Embryonic facial prominence (tissue), 1 donor: Measurements from ENCODE around the gene SORBS1.
"Not testable (repeated sequence)": the region's sequence is repeated elsewhere in the genome, so short reads cannot be mapped to it uniquely, and the experiment has no call there.

Experiments used
- DNase-seq: peaks from one replicate; pipeline ENCODE4 v3.0.0-alpha.2; 2016; ENCODE audit errors: extremely low spot score

SORBS1 gene

DNA sequence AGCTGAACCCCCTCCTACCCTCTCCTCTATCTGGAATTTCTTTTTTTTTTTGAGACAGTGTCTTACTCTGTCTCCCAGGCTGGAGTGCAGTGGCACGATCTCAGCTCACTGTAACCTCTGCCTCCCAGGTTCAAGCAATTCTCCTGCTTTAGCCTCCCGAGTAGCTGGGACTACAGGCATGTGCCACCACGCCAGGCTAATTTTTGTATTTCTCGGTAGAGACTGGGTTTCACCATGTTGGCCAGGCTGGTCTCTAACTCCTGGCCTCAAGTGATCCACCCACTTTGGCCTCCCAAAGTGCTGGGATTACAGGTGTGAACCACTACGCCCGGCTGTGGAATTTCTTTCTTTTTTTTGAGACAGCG lies 213.8 kb downstream of the SORBS1 start:
- DNase-seq, result not testable (repeated sequence)

DNA sequence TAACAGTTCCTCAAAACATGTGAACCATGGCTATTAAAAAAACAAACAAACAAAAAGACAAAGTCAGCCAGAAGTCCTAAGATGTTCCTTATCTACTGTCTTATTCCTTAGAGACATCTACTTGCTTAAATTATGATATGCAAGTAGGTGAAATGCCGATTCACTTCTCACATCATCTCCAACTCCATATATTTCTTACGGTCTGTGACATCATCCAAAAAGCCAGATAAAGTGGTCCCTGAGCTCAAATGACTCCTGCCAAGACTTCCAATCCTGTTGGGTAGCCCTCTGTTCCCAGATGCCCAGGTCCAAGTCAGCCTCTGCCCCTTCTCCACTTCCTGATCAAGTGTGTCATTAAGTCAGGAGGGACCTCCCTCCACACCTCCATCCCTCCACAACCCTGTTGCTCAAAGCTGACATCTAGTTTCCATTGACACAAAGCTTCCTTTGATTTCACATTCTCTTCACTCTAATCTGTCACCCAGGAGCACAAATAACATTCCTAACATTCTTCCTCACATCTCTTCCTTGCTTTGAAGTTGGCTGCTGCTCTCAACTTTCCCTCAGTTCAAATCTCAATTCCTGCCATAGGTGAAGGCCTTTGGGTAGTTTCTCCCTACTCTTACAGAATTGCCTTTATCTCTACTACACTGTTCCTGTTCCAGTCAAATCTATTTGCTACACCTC lies 214.3 kb downstream of the SORBS1 start:
- no peak for DNase-seq

DNA sequence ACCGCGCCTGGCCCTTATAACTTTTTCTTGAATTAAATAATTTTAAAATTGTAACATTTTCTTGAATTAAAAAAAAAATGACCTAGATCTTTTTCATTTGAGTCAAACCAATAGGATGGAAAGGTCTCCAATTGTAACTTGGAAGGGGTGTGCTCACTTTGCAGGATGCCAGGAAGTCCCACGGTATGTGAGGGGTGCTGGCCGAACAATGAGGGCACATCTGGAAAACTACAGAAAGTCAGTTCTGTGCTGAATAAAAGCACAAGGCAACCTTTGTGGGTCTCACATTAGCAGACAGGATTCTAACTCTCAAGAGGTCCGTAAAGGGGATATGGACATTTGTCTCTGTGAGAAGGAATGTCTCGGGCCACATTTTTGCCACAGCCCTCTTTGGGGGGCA lies 217.6 kb downstream of the SORBS1 start:
- DNase-seq, result no peak

DNA sequence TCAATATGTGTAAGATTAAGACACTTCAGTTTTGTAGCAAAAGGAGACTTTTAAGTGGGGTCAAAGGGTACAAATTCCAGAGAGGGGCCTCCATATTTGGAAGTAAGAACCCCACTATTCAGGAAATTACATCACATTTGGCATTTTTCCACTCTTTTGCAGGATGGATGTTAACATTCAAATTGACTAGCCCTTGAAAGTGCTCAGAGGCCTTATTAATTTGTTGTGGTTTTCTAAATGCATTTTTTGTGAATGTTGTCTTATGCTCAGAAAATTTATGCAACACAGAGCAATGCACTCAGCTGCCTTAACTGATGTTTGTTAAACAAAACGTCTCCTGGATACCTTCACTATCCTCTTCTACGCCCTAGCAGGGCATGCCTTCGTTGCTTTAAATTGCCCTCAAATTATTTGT lies 219.4 kb downstream of the SORBS1 start:
- no peak for DNase-seq

DNA sequence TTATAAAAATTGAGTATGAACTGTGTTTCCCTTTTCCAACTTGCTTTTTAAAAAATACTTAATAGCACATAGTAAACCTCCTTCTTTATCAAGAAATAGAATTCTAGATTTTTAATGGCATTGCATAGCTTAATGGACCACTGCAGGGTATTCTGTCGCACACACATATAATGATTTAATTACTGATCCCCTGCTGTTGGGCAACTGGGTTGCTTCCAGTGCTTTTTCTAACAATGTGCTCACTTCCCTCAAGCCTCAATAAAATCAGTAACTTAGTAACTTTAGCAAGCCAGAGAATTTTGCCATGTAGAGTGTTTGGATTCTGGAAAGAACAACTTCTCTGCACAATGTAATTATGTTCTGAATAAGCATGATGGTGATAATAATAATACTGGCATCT lies 221.3 kb downstream of the SORBS1 start:
- DNase-seq, result no peak

DNA sequence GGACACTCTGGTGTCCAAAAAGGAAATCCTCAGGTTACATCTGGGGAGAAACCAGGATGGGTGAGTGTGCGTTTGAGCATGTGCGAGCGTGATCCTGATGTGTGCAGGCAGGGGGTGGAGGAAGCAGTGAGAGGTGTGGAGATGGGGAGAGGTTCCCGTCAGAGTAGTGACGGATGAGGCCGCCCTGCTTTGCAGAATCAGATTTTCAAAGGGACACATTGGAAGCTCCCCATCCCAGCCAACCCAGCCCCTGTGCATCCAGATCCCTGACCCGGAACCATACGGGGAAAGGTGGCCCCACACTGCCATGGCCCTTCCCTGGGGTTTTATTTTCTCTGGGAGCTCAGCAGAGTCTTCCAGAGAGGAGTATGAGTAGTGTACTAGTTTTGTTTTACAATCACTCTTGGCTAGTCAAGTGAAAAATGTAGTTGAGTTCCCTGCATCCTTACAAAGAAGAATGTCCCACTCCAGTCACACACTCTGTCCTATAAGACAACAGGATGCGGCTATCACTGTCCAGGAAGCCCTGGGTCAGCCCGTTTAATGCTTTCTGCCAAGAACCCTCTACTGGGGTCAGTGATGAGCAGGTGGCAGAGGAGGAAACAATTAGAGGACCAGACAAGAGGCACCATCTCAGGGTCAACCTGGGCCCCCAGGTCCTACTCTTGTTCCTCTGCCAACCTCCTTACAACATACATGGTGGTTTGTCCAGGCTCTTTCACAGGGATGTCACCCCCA lies 223.6 kb downstream of the SORBS1 start:
- DNase-seq, result no peak

DNA sequence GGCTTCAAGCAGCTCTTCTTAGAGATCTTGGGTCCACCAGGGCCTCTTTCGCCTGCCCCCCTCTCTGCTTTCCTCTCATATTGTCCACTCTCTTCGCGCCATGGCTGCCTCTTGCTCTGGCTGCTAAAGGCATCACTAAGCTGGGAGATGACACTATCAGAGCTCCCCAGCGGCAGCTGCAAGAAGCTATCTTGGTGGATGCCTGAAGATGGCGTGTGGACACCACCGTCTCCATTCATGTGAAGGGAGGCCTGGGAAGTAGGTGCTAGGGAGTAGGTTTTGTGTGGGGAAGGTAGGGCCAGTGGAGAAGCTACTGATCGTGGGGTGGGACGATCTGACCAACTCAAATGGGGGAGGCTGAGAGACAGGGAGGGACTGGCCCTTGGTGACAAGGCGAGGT lies 224.5 kb downstream of the SORBS1 start:
- no peak for DNase-seq

DNA sequence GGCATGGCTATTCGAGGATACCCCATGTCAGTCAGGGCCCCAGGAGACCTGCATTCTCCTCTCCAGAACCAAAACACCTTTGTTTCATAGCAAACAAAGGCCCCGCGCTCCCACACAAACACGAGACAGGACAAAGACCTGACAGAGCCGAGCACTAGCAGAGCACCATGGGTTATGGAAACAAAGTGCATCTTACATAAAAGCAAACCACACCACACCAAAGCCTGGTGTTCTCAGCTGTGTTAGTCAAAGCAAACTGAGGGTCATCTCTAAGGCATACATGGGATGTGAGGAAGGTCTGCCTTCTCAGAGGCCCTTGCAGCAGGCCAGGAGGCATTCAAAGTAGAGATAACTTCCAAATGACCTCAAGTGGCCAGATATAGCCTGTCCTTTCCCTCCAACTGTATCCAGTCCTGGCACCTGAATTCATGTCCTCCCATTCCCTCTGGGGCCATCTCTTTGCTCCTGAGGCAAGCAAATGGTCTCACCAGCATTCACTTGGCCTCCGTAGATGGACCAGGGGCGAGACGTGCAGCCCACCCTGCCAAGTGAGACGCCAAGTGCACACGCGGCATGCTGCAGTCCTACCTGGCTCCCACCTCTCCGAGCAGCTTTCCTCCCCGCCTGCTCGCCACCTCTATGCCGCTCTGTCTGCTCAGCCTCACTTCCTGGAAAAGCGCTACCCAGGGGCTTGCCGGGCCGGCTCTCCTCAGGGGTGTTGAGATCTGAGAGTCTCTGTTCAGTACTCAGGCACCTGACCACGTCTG lies 225.1 kb downstream of the SORBS1 start:
- DNase-seq, result no peak

DNA sequence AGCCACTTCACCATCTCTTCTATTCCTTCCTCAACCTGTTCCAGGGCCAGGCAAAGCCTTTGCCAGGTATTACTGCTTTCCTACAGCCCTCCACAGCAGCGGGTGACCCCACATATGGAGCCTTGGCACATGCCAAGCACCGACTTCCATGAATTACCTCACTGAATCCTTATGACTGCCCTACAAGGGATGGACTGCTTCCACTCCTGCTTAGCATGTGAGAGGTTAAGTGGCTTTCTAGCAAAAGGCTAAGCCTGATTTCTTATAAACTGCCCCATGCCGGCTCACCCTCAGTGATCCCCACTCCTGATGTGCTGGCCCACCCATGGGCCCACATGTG lies 226.4 kb downstream of the SORBS1 start:
- DNase-seq, result no peak

DNA sequence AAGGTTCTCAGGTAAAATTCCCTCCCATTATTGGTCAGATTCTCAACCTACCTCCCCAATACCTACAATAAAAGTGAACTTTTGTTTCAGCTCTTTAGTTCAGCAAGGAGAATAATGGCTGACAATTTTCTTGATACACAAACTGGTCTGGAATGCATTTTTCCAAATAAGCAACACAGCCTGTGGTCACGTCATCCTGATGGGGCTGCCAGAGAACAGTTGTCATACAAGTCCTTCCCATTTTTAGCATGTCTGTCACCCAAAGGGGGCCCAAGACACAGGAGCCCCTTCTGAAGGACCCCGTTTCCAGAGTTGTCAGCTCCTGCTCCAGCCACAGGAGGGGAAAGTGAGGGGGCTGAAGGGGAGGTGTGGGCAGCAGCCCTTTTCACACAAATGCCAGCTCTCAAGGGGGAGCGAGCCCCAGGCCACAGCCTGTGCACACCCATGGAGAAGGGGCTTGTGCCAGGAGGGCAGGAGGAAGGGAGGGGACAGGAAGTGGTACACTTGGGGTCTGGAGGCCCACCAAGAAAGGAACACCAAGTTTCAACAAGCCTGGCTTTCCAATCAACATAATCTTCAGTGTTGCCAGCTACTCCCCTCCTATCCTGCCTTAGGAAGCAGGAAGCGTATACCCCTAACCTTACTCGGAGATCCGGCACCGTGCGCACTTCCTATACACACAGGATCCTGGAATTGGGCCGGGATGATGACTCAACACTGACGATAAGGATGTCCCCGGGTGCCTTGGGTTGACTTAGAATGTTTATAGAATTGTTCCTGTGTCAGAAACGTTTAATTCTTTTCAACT lies 227.0 kb downstream of the SORBS1 start:
- DNase-seq, result no peak

DNA sequence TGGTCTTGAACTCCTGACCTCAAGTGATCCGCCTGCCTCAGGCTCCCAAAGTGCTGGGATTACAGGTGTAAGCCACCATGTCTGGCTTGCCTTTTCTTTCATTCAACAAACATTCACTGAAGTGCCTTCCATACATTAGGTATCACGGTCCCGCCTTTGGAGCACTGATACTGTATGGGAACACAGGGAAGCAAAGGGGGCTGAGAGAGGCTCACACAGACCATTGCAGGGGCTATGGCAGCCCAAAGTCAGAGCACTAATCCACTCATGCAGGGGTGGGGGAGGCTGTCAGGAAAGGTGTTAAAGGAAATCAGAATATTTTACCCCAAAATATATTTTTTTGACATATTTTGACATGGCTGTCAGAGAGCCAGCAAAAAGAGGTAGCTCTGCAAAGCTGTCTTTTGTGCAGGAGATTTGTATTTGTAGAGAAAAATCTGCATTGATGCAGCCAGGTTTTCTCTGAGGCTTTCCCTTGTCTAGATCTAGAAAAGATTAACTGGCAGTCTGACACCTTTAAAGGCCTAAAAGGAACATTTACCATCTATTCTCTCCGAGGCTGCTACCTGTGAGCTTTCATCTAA lies 228.4 kb downstream of the SORBS1 start:
- no peak for DNase-seq

DNA sequence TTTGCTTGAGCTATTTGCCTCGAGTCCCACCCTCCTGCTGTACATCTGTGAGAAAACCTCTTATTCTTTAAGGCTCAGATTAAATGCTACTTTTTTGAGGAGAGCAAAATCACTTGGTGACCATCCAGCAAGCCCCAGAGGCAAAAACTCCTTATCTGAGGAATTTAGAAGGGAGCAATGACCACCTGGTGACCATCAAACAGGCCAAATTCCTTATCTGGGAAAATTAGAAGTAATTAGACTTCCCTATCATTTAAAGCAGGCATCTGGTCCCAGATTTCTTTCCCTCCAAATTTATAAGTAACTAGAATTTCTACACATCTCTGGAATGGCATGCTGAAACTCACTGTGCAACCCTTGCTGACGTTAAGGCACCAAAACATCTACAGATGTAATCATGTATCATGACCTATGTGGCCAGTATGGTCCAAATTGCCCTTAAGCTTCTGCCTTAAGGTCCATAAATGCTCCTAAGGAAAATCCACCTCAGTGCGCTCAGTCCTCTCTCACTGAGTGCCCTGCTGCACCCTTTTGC lies 229.5 kb downstream of the SORBS1 start:
- no peak for DNase-seq

DNA sequence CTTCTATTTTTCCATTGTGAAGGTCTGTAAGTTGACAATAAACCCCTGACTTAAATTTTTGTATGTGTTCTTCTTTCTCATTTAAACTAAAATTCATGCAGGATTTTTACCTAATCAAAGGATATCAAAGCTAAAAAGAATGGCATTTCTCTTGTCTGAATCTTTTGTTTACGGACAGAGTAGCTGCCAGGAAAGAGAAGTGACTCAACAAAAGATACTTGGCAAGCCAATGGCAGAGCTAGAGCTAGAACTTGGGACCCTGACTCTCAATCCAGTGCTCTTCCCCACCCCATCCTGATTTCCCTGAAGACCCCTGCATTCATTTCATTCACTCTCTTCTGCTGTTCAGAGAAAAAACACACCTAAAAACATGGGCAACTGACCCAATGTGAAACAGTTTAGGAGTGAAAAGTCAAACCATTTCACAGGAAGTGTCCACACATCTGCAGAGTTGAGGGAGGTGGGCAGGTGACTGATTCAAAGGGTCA lies 230.2 kb downstream of the SORBS1 start:
- DNase-seq, result no peak

DNA sequence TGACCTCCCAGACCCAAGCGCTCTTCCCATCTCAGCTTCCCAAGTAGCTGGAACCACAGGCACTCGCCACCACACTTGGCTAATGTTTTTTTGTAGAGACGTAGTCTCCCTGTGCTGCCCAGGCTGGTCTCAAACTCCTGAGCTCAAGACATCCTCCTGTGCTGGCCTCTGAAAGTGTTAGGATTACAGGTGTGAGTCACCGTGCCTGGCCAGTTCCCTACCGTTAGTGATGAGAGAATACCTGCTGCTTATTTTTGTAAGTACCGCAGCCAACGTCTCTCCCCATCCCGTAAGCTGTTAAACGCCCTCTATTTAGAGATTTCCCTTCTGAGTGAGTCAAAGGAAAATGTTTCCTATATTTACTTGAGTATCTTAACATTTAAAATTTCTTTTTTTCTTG lies 231.9 kb downstream of the SORBS1 start:
- no peak for DNase-seq

DNA sequence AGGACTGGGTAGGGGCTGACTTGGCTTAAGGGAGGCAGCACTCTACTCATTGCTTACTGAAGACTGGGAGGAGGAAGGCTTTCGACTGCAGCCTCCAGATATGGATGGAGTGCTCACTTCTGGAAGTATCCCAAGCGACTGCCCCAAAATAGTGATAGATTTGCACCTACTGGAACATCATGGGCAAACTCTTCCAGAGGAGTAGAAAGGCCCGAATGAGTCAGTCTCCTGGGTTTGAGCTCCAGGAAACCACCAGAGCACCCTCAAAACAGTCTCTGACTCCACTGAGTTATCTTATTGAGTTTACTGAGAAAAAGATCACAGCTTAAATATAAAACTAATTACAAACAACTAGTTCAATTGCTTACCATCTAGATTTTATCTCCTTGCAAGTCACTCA lies 233.2 kb downstream of the SORBS1 start:
- DNase-seq, result no peak

DNA sequence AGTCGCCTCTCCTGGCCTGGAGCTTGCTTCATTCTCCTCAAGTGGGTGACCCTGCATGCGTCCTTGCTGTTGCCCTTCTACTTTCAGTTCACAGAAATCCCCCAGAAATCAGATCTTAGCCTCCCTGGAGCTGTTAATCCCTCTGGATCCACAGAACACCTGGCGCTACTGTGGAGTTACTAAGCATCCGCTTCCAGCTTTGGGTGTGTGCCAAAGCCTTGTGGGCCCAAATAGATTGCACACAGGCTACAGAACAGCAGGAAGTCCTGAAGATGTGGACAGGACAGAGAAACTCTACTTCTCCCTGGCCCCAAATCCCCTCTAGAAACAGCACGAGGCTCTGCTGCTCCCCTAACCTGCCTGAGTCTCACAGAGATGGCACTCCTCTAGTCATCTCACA lies 233.8 kb downstream of the SORBS1 start:
- no peak for DNase-seq

DNA sequence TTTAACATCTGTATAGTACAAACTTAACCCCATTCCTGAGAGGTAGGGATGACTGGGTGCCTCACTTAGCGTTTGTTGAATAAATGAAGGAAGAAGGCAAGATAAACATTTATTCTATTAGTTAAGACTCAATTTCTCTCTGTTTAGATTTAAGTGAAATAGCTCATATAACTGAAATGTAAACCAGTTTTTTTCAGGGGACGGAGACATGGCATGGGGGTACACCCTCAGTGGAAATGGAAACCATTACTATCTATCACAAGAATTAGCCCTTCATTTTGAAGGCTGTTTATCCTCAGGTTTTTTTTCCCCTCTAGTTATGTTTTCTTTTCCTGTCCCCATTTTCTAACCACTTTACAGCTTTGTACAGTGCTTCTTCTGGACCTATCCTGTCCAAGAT lies 234.8 kb downstream of the SORBS1 start:
- no peak for DNase-seq

DNA sequence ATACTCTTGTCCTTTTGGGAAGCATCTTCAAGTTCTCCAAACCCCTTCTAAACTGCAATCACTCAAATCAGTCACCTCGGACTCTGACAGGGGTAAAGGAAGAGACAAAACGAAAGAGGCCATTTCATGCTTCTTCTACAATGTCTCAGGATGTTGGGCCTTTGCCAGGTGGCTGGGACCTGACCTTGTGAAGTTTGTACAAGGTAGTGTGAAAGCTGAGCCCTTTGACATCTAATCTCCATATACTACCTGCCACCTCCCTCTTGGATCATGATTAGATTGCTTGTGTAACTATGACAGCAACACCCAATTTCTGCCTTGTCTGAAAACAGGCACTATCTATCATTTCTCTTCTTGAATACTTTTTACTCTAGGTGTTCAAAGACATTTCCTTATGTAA lies 235.3 kb downstream of the SORBS1 start:
- DNase-seq, result no peak

DNA sequence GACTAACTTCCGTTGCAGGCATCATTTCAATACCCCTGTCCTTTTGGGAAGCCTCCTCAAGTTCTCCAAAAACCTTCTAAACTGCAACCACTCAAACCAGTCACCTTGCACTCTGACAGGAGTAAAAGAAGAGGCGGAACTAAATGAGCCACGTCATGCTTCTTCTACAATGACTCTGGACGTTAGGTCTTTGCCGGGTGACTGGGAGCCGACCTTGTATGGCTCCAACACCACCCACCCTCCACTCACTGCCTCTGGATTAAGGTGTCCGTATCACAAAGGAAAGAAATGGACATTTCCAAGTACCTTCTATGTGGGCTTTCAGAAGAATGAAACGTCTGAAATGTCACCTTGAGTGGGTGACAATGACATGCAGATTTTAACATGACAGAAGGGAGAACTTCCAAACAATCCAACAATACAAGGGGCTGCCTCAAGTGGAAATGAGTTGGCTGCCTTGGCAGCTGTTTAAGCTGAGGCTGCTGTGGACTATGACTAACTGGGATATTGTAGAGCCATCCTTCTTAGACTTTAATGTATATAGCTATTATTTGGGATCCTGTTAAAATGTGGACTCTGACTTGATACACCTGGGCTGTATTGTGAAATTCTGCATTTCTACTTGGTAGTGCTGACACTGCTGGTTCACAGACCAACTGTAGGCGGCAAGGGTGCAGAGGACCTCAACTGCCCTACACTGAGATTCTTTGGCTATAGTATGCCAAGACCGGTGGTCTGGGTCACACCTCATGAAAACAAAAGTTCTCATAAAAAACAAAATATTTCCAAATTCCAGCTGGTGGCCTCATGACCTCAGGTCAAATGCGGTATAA lies 236.5 kb downstream of the SORBS1 start:
- DNase-seq, result no peak

DNA sequence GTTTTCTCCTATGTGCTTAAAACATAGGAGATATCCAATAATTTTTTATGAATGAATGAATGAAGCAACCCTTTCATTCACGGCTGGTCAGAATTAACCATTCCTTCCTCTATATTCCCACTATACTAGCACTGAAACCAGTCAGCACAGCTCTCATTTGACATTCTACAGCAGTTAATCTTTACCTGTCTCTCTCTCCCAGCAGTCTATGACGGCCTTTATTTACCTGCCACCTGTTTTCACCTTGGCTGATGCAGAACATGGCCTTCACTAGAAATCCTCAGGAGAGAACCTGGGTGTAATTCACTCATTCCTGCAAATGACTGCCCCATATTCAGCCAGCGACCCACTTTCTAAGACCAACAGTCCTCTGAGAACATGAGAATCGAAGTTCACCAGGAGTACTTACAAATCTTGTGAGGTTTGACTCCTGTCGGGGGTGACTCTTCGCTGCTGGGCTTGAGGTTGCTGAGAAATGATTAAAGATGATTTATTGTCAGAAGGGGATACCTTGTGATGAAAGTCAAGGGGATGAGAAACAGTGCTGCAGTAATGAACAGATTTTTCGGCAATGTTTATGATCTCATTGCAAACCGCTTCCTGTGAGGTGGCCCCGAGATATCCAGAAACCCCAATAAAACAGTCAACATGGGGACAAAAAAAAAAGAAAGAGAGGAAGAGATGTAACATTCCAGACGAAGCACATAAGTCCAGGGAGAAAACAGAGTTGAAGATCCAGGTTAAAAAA lies 239.4 kb downstream of the SORBS1 start:
- no peak for DNase-seq
